Renal cortical epithelial cell (primary cell): ENCODE data around the gene TUBGCP3. TPM values are rescaled to one million over a fixed set of nuclear protein-coding genes. Genes with fewer than 3 reads are reported as not detected.

Experiments used
- DNase-seq: peaks from one replicate; pipeline ENCODE4 v3.0.0-alpha.2; 2011; ENCODE audit warnings: low read depth
- total RNA-seq: library from RNA; depleted of rRNA; stranded (reverse); fragments of >200 nt; gene quantifications from 2 replicates; pipeline ENCODE4 v1.2.3, GENCODE V29; 2014

TUBGCP3 gene
- total RNA-seq, 1 donor from 2014 or later, result 18.7 TPM

DNA sequence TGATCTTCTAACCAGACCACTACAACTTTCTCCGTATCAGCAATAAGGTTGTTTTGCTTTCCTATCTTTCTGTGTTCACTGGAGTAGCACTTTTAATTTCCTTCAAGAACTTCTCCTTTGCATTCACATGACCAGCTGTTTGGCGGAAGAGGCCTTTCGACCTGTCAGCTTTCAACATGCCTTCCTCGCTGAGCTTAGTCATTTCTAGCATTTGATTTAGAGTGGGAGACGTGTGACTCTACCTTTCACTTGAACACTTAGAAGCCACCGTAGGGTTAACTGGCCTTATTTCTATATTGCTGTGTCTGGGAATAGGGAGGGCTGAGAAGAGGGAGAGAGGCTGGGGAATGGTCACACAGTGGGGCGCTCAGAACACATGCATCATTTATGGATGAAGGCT, 104.7 kb downstream of the TUBGCP3 start:
- no peak for DNase-seq

- peak; percentile 6 for DNase-seq
Observed at GRCh38 chr13:112481458-112481857, 106.5 kb downstream of the TUBGCP3 start.

DNA sequence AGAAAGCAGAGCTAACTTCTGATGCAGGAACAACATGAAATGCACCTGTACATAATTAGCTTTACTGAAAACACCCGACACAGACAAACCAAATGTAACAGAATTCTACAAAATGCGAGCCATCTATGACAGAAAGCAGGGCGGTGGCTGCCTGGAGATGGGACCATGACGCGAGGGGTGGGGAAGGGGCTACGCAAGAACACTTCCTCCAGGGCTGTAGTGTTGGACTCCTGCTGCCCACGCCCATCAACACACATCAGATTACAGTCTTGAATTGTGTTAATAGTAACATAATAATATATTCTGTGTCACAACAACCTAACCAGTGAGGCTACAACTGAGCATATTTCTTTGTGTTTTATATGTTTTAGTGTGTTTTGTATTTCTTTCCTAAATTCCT, 108.6 kb downstream of the TUBGCP3 start:
- DNase-seq, result no peak

- no peak for DNase-seq
Observed at GRCh38 chr13:112477070-112477619, 110.8 kb downstream of the TUBGCP3 start.

- DNase-seq, result no peak
Observed at GRCh38 chr13:112475889-112476288, 112.1 kb downstream of the TUBGCP3 start.

GRCh38 chr13:112474869-112475268, 113.1 kb downstream of the TUBGCP3 start:
- no peak for DNase-seq

DNA sequence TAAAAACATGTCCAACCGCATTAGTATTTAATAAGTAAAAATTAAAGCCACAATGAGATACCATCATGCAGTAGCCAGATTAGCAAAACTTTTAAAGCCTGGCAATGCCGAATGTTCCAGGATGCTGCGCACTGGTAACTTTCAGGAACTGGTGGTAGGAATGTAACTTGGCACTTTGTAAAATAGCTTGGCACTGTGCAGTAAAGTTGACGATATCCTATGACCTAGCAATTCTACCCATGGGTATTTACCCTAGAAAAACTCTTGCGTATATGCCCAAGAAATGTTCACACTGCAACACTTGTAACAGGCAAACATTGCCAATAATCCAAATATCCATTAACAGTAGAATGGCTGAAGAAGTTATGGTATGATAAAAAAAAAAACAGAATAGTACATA, 114.1 kb downstream of the TUBGCP3 start:
- DNase-seq, result no peak

GRCh38 chr13:112469071-112469745, 118.7 kb downstream of the TUBGCP3 start:
- DNase-seq, result no peak

GRCh38 chr13:112468069-112468468, 119.9 kb downstream of the TUBGCP3 start:
- DNase-seq, result no peak

DNA sequence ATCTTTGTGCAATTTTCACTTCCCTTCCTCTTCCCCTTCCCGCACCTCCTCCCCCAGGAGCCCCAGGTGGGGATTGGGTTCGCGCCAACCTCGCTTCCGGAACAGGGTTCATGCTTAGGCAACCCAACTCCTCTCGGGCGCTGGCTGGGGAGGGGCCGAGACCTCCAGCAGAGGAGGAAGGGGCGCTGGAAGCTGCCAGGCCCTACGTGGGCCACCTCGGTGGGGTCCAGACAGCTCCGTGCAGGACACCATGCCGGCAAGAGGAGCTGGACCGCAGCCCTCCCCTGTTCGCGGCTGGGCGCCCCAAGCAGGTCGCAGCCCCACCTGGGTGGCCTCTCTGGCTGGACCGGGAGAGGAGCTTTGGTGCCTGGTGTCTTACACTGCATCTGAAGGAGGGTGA, 120.7 kb downstream of the TUBGCP3 start:
- no peak for DNase-seq

- no peak for DNase-seq
Observed at GRCh38 chr13:112466132-112467058, 121.6 kb downstream of the TUBGCP3 start.

GRCh38 chr13:112465251-112466131, 122.5 kb downstream of the TUBGCP3 start:
- no peak for DNase-seq

DNA sequence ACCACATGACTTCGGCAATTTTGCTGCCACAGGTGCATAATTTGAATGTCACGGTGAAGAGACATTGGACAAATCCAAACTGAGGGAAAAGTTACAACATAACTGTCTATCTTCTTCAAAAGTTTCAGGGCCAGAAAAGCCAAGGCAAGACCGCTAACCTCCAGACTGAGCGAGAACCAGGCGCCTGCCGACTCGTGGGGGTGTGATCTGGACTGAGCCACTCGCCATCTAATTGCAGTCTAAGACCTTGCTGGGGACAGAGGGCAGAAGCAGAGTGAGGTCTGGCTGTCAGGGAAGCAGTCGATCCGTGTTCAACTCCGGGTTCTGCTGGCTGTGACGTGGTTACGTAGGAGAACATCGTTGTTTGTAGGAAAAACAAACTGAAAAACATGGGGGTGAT, 123.2 kb downstream of the TUBGCP3 start:
- DNase-seq, result no peak

GRCh38 chr13:112462408-112462807, 125.5 kb downstream of the TUBGCP3 start:
- no peak for DNase-seq

DNA sequence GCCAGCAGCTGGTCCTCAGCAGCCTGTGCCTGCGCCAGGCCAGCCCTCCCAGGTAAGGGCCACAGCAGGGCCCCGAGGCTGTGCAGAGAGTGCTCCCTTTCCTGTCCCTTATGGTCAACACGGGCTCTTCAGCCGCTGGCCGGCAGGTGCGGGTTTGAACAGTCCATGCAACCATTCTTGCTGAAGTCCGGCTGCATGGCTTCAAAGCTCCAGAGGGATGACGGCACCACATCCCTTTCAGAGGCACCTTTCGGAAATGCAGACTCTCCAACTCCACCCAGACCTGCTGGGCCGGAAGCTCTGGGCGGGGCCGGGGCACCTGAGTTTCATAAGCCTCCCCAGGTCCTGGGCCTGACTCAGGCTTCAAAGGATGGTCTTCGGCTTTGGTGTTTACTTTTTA, 130.5 kb downstream of the TUBGCP3 start:
- no peak for DNase-seq

DNA sequence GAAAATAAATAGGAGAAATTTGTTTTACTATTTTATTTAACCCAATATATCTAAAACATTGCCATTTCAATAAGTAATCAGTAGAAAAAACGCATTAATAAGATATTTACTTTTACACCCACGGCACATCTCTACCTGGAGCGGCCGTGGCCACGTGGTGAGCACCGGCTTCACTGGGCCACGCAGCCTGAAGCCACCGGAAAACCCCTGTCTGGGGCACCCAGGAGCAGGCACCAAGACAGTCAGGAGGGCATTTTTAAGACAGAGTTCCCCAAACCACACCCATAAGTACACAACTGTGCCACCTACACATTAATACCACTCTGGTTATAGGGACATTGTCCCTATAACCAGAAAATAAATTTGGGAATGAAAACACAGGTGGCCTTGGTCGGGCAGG, 130.9 kb downstream of the TUBGCP3 start:
- DNase-seq, result no peak

GRCh38 chr13:112456138-112457056, 131.6 kb downstream of the TUBGCP3 start:
- no peak for DNase-seq

DNA sequence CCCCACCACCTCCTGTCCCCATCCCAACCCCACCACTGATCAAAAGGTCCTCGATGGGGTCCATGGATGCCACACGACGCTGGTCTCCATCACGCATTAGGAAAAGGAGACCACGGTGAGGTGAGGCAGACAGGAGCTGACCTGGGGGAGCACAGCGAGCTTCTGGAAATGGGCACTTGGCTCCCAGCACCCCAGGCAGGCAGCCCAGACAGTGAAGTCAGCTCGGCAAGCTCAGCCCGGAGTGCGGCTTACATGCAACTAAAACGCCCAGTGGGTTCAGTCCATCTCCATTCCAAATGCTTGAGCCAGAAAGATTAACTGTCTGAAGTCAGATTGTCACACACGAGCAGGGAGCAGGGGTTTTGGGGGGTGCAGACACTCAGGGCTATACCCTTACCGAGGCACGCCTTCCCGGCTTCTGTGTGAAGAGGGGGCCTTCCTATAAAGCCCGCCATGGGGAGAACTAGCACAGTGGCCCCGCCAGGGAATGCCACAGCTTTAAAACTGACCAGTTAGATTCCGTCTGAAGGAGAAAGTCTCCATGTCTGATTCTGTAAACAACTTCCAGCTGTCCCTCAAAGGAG, 132.4 kb downstream of the TUBGCP3 start:
- no peak for DNase-seq

GRCh38 chr13:112454648-112455334, 133.2 kb downstream of the TUBGCP3 start:
- no peak for DNase-seq
